Brain microvascular endothelial cell (primary cell): ENCODE measurements around the gene TRIM37.
A peak's percentile ranks its signal among the peaks of the same experiment; 100 is the strongest.
"Not testable (repeated sequence)": the region's sequence is repeated elsewhere in the genome, so short reads cannot be mapped to it uniquely, and the experiment has no call there.

Source experiments
- DNase-seq: peaks from one replicate; pipeline ENCODE4 v3.0.0-alpha.2; 2020
- H3K27ac ChIP-seq: fragments of 250-450 bp; sonication (Bioruptor Pico); 2 replicates; pipeline ENCODE4 v1.5.1; 2020; ENCODE audit warnings: mild to moderate bottlenecking, moderate library complexity
- H3K27me3 ChIP-seq: fragments of 250-450 bp; sonication (Bioruptor Pico); replicated peaks from 2 replicates; pipeline ENCODE4 v1.5.1; 2020; ENCODE audit warnings: mild to moderate bottlenecking
- H3K36me3 ChIP-seq: fragments of 250-450 bp; sonication (Bioruptor Pico); replicated peaks from 2 replicates; pipeline ENCODE4 v1.5.1; 2020; ENCODE audit warnings: mild to moderate bottlenecking
- H3K4me3 ChIP-seq: 2 replicates; pipeline ENCODE4 v1.5.1; 2011; ENCODE audit warnings: low read depth, mild to moderate bottlenecking, control low read depth, low read length, moderate library complexity
- CTCF ChIP-seq: IDR thresholded peaks from 2 replicates; pipeline ENCODE4 v1.5.1; 2011; ENCODE audit warnings: low read depth, mild to moderate bottlenecking, moderate library complexity, low read length, control low read depth, inconsistent platforms; ENCODE audit errors: missing control alignments
- in situ Hi-C: cut with HindIII; loops from 2 replicates; pipeline ENCODE4 v1.10.0; 2017; ENCODE audit warnings: low sequenced_read_pairs, low pct_ligation_motif_present

Gene TRIM37

GRCh38 chr17:59093702-59094231, 12.9 kb downstream of the TRIM37 start:
- no peaks in the 10 kb centered on the region for H3K27me3 ChIP-seq
- H3K4me3 ChIP-seq = peak overlapping the region; percentile 12
- DNase-seq = peak; percentile 99
- peak overlapping the region; percentile 99 for H3K27ac ChIP-seq
- peaks cover 10% of the 10 kb centered on the region for H3K36me3 ChIP-seq
- in situ Hi-C loops = no loop called here
- no peak for TF ChIP-seq CTCF

DNA sequence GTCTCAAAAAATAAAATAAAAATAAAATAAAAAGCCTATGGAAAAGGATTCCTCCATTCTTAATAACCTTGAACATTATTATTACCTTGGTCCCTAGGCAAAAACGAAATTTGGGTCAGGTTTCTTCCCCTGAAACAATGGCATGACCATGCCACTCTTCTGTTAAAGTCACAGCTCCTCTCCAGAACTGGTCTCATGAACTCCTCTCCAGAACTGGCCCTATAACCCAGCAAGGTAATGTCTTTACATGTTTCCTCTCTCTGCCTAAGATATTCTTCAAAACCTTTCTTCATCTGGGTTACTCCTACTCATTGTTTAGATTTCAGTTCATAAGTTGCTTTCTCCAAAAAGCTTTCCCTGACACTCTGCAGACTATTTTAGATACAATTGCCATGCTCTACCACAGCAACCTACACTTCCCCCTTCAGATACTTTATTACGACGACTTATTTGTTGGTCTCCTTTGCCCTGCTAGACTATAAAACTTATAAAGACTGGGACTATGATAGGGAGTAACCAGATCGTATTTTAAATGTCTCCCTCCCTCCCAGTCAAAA, 13.5 kb downstream of the TRIM37 start:
- H3K27ac ChIP-seq = peak overlapping the region; percentile 99
- TF ChIP-seq CTCF = no peak
- in situ Hi-C loops = no loop called here
- peaks cover 13% of the 10 kb centered on the region for H3K36me3 ChIP-seq
- no peak for DNase-seq
- H3K27me3 ChIP-seq = no peaks in the 10 kb centered on the region
- H3K4me3 ChIP-seq = peak overlapping the region; percentile 12

GRCh38 chr17:59090593-59090992, 16.1 kb downstream of the TRIM37 start:
- H3K4me3 ChIP-seq, in situ Hi-C loops, H3K27ac ChIP-seq, DNase-seq, H3K27me3 ChIP-seq: not testable (repeated sequence)
- peaks cover 20% of the 10 kb centered on the region for H3K36me3 ChIP-seq

DNA sequence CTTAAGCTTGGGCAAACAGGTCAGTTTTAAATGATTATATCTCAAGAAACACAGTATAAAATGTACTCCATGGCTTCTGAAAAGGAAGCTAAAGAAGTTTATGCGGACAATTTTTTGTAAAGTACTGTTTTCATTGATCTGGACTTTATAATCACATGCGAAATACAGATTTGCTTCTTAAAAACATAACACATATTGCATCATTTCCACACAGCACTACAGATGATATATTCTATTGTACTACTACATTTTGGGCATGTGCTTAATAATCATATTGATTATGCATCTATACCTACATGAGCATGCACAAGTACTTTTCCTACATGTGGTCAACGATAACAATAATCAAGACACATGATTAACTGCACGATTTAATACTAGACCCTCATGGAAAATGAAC, 22.5 kb downstream of the TRIM37 start:
- H3K27ac ChIP-seq = no peak overlapping the region
- H3K36me3 ChIP-seq = peaks cover 25% of the 10 kb centered on the region
- in situ Hi-C loops = no loop called here
- no peak overlapping the region for H3K4me3 ChIP-seq
- no peak for DNase-seq
- TF ChIP-seq CTCF = no peak
- no peaks in the 10 kb centered on the region for H3K27me3 ChIP-seq

DNA sequence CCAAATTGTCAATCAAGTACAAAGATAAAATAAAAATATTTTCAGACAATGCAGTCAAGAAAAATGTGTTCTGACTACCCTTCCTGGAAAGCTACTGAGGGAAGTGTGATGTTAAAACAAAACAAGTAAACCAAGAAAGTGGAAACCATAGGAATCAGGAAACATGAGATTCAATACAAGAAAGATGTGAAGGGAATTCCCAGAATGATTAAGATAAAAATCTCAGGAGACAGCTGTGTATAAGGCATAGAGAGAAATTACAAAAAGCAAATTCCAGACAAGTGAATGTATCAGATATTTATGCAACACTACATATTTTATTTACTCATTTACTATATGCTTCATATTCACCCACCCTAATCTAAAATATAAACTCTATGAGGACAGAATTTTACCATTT, 32.2 kb downstream of the TRIM37 start:
- in situ Hi-C loops = no loop called here
- Histone ChIP-seq H3K27ac (peak overlapping the region; percentile 73), H3K36me3 (peaks cover 36% of the 10 kb centered on the region), H3K27me3 (no peaks in the 10 kb centered on the region), H3K4me3 (no peak overlapping the region)
- peak; percentile 9 for DNase-seq
- no peak for TF ChIP-seq CTCF

DNA sequence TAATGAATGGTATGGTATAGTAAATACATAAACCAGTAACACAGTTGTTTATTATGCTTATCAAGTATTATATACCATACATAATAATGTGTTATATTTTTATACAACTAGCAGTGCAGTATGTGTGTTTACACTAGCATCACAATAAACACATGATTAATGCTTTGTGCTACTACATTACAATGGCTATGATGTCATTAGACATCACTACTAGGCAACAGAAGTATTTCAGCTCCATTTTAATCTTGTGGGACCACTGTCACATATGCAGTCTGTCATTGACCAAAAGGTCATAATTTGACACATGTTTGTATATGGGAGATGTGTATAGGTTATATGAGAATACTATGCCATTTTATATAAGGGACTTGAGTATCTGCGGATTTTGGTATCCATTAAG, 32.7 kb downstream of the TRIM37 start:
- Histone ChIP-seq H3K27ac (peak overlapping the region; percentile 73), H3K4me3 (no peak overlapping the region), H3K27me3 (no peaks in the 10 kb centered on the region), H3K36me3 (peaks cover 32% of the 10 kb centered on the region)
- in situ Hi-C loops = no loop called here
- TF ChIP-seq CTCF = no peak
- DNase-seq = no peak
